Brain pericyte (primary cell): ENCODE data around the gene ALPG.
"Not testable (repeated sequence)": the region's sequence is repeated elsewhere in the genome, so short reads cannot be mapped to it uniquely, and the experiment has no call there.

Experiments
- DNase-seq: peaks from one replicate; pipeline ENCODE4 v3.0.0-alpha.2; 2012; ENCODE audit warnings: low read depth, low spot score

ALPG gene

GRCh38 chr2:232406556-232407310 lies at the start of gene ALPG:
ALPG (plus strand) TSS chr2:232406844; CDS start chr2:232406895, 51 bp downstream.
- no peak for DNase-seq

GRCh38 chr2:232361646-232362045 lies 45.0 kb upstream of the ALPG start:
- no peak for DNase-seq

GRCh38 chr2:232362174-232362900 lies 44.3 kb upstream of the ALPG start:
- no peak for DNase-seq

- not testable (repeated sequence) for DNase-seq
Measured at GRCh38 chr2:232363064-232363783, 43.4 kb upstream of the ALPG start.

- DNase-seq: no peak
Measured at GRCh38 chr2:232363784-232364615, 42.6 kb upstream of the ALPG start.

- DNase-seq: not testable (repeated sequence)
Measured at GRCh38 chr2:232364806-232365594, 41.6 kb upstream of the ALPG start.

- no peak for DNase-seq
Measured at GRCh38 chr2:232365621-232366321, 40.9 kb upstream of the ALPG start.

- DNase-seq: not testable (repeated sequence)
Measured at GRCh38 chr2:232366461-232366860, 40.2 kb upstream of the ALPG start.

GRCh38 chr2:232367016-232367415 lies 39.6 kb upstream of the ALPG start:
- no peak for DNase-seq

GRCh38 chr2:232367591-232368233 lies 38.9 kb upstream of the ALPG start:
- no peak for DNase-seq

GRCh38 chr2:232368311-232368731 lies 38.3 kb upstream of the ALPG start:
- DNase-seq: no peak

GRCh38 chr2:232369126-232369951 lies 37.3 kb upstream of the ALPG start:
- no peak for DNase-seq

GRCh38 chr2:232370007-232370406 lies 36.6 kb upstream of the ALPG start:
- DNase-seq: not testable (repeated sequence)

- DNase-seq: no peak
Measured at GRCh38 chr2:232372231-232373208, 34.1 kb upstream of the ALPG start.

- DNase-seq: no peak
Measured at GRCh38 chr2:232374356-232374755, 32.3 kb upstream of the ALPG start.

GRCh38 chr2:232375164-232375563 lies 31.5 kb upstream of the ALPG start:
- DNase-seq: no peak

GRCh38 chr2:232376260-232376659 lies 30.4 kb upstream of the ALPG start:
- no peak for DNase-seq
